ENCODE data around the gene LIX1L.

Gene LIX1L

GRCh38 chr1:145893306-145894055 is 64.3 kb downstream of the LIX1L start:
- no peak for DNase-seq (ENCODE audit: low spot score)

GRCh38 chr1:145892486-145893087 is 65.2 kb downstream of the LIX1L start:
- DNase-seq (ENCODE audit: low spot score): no peak

GRCh38 chr1:145891587-145892485 is 66.0 kb downstream of the LIX1L start:
- peak; percentile 86 for DNase-seq (ENCODE audit: low spot score)

GRCh38 chr1:145891143-145891542 is 66.7 kb downstream of the LIX1L start:
- peak; percentile 21 for DNase-seq (ENCODE audit: low spot score)

GRCh38 chr1:145889722-145890121 is 68.1 kb downstream of the LIX1L start:
- no peak for DNase-seq (ENCODE audit: low spot score)

- no peak for DNase-seq (ENCODE audit: low spot score)
Measured at GRCh38 chr1:145887631-145888030, 70.2 kb downstream of the LIX1L start.

GRCh38 chr1:145886816-145887215 is 71.0 kb downstream of the LIX1L start:
- DNase-seq (ENCODE audit: low spot score): no peak

GRCh38 chr1:145886390-145886789 is 71.4 kb downstream of the LIX1L start:
- DNase-seq (ENCODE audit: low spot score): no peak

GRCh38 chr1:145885738-145886287 is 72.0 kb downstream of the LIX1L start, which contains the start of gene ANKRD35:
ANKRD35 (minus strand) TSS chr1:145885866; CDS start chr1:145885758, 108 bp downstream.
- DNase-seq (ENCODE audit: low spot score): peak; percentile 94

GRCh38 chr1:145884675-145885074 is 73.1 kb downstream of the LIX1L start:
- DNase-seq (ENCODE audit: low spot score): peak; percentile 64
